VCaP (cell line): ENCODE results near the gene DNAH8.

Experiments
- H3K27ac ChIP-seq: fragments of 450-650 bp; 2 replicates; pipeline ENCODE4 v1.5.1; 2017
- CTCF ChIP-seq: fragments of 450-650 bp; conservative IDR thresholded peaks from 2 replicates; pipeline ENCODE4 v1.5.1; 2017; ENCODE audit warnings: mild to moderate bottlenecking, moderate library complexity

DNAH8 gene

GRCh38 chr6:38678178-38678760 lies 36.8 kb upstream of the DNAH8 start:
- TF ChIP-seq CTCF = no peak
- H3K27ac ChIP-seq = no peak overlapping the region

GRCh38 chr6:38679668-38680067 lies 35.4 kb upstream of the DNAH8 start:
- no peak overlapping the region for H3K27ac ChIP-seq
- no peak for TF ChIP-seq CTCF

GRCh38 chr6:38681850-38682249 lies 33.3 kb upstream of the DNAH8 start:
- no peak for TF ChIP-seq CTCF
- H3K27ac ChIP-seq = no peak overlapping the region

- TF ChIP-seq CTCF = no peak
Measured at GRCh38 chr6:38684237-38684636, 30.9 kb upstream of the DNAH8 start.

GRCh38 chr6:38684904-38685303 lies 30.2 kb upstream of the DNAH8 start:
- no peak overlapping the region for H3K27ac ChIP-seq
- no peak for TF ChIP-seq CTCF

More at GRCh38 chr6:38684237-38684636, 30.9 kb upstream of the DNAH8 start:
- H3K27ac ChIP-seq = no peak overlapping the region

GRCh38 chr6:38686270-38687042 lies 28.7 kb upstream of the DNAH8 start:
- no peak overlapping the region for H3K27ac ChIP-seq
- no peak for TF ChIP-seq CTCF

- H3K27ac ChIP-seq = no peak overlapping the region
- TF ChIP-seq CTCF = no peak
Measured at GRCh38 chr6:38687043-38687353, 28.1 kb upstream of the DNAH8 start.
